Measurements from ENCODE around the gene ZCCHC14. TPM values are rescaled to one million over a fixed set of nuclear protein-coding genes. Genes with fewer than 3 reads are reported as not detected.
"Not testable (repeated sequence)": the region's sequence is repeated elsewhere in the genome, so short reads cannot be mapped to it uniquely, and the experiment has no call there.

Gene ZCCHC14
- total RNA-seq, 1 experiment from 2014 or later: 30.3 TPM

- ChIA-PET POLR2A (ENCODE audit: low non-redundant PET) (no interaction called here), CTCF (no interaction called here)
- BruUV-seq (replicated peaks): no TSS peak
- no peak overlapping the region for H3K4me3 ChIP-seq (ENCODE audit: low read depth, low read length, poor library complexity, severe bottlenecking)
- H3K4me1 ChIP-seq (ENCODE audit: insufficient read depth, low read length, poor library complexity, severe bottlenecking): no peaks in the 10 kb centered on the region
- no peak overlapping the region for H3K27ac ChIP-seq (ENCODE audit: low read depth, low read length, poor library complexity, severe bottlenecking)
- no peaks in the 10 kb centered on the region for H3K36me3 ChIP-seq (ENCODE audit: insufficient read depth, low read length, poor library complexity, severe bottlenecking)
- intact Hi-C loops (cut with micrococcal nuclease; ENCODE audit: unreplicated experiment): no loop called here
- TF ChIP-seq EZH2 (IDR thresholded peaks at IDR 0.05; ENCODE audit: borderline replicate concordance, low read depth, low read length, poor library complexity, severe bottlenecking) (no peak), CTCF (conservative IDR thresholded peaks at IDR 0.05; ENCODE audit: low read depth, low read length) (no peak)
- no peak for DNase-seq (ENCODE audit: low spot score)
- H3K27me3 ChIP-seq (replicated peaks; ENCODE audit: insufficient read depth, low read depth, low read length, poor library complexity): no peaks in the 10 kb centered on the region
- H3K9me3 ChIP-seq (ENCODE audit: low read depth, low read length, poor library complexity, severe bottlenecking): no peaks in the 10 kb centered on the region
Measured at GRCh38 chr16:87507351-87508069, 14.7 kb upstream of the ZCCHC14 start.

DNA sequence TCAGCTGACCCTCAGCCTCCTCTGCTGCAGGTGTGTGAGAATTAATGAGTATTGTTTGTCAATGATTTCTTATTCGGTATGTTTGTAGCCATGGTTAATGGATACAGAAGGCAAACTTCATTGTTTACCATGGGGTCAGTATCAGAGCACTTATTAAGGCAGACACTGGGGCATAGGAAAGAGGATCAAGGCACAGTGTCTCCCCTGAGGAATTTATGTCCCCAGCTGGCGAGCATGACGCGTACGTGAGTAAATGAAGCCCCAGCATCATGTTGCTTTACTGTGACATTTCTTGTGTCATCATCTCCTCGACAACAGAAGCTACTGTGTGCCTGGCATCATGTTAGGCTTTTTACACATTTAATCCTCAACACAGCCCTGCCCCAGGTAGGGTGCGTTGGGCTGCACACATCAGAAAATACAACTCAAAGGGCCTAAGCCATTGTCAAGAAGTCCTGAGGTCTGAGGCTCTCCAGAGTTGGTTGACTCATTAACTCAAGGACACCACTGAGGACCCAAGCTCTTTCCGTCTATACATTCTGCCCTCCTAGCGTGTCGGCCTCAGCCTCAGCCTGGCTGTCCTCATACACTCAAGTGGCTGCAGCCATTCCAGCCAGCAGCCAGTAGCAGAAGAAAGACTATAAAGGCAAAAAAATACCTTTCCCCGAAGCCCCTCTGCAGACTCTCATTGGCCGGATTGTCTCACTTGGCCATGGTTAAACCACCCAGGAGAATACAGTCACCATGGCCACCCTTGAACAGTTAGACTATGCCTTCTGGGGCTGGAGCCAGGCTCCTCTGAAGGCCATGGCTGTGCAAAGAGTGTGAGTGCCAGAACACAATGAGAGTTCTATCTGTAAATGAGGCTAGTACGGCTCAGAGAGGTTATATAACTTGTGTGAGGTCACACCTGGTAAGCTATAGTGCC, 13.9 kb upstream of the ZCCHC14 start:
- ChIA-PET POLR2A (ENCODE audit: low non-redundant PET) (no interaction called here), CTCF (no interaction called here)
- intact Hi-C loops (cut with micrococcal nuclease; ENCODE audit: unreplicated experiment): no loop called here
- H3K4me3 ChIP-seq (ENCODE audit: low read depth, low read length, poor library complexity, severe bottlenecking): no peak overlapping the region
- DNase-seq (ENCODE audit: low spot score): no peak
- H3K27ac ChIP-seq (ENCODE audit: low read depth, low read length, poor library complexity, severe bottlenecking): no peak overlapping the region
- no peaks in the 10 kb centered on the region for H3K27me3 ChIP-seq (replicated peaks; ENCODE audit: insufficient read depth, low read depth, low read length, poor library complexity)
- H3K9me3 ChIP-seq (ENCODE audit: low read depth, low read length, poor library complexity, severe bottlenecking): no peaks in the 10 kb centered on the region
- no peaks in the 10 kb centered on the region for H3K4me1 ChIP-seq (ENCODE audit: insufficient read depth, low read length, poor library complexity, severe bottlenecking)
- no TSS peak for BruUV-seq (replicated peaks)
- TF ChIP-seq EZH2 (IDR thresholded peaks at IDR 0.05; ENCODE audit: borderline replicate concordance, low read depth, low read length, poor library complexity, severe bottlenecking): no peak
- no peak for TF ChIP-seq CTCF (conservative IDR thresholded peaks at IDR 0.05; ENCODE audit: low read depth, low read length)
- H3K36me3 ChIP-seq (ENCODE audit: insufficient read depth, low read length, poor library complexity, severe bottlenecking): no peaks in the 10 kb centered on the region

GRCh38 chr16:87505834-87506233, 13.0 kb upstream of the ZCCHC14 start:
- no peaks in the 10 kb centered on the region for H3K4me1 ChIP-seq (ENCODE audit: insufficient read depth, low read length, poor library complexity, severe bottlenecking)
- intact Hi-C loops (cut with micrococcal nuclease; ENCODE audit: unreplicated experiment): no loop called here
- H3K36me3 ChIP-seq (ENCODE audit: insufficient read depth, low read length, poor library complexity, severe bottlenecking): no peaks in the 10 kb centered on the region
- H3K9me3 ChIP-seq (ENCODE audit: low read depth, low read length, poor library complexity, severe bottlenecking): no peaks in the 10 kb centered on the region
- no peak for TF ChIP-seq EZH2 (IDR thresholded peaks at IDR 0.05; ENCODE audit: borderline replicate concordance, low read depth, low read length, poor library complexity, severe bottlenecking)
- TF ChIP-seq CTCF (conservative IDR thresholded peaks at IDR 0.05; ENCODE audit: low read depth, low read length): no peak
- H3K27ac ChIP-seq (ENCODE audit: low read depth, low read length, poor library complexity, severe bottlenecking): no peak overlapping the region
- H3K4me3 ChIP-seq (ENCODE audit: low read depth, low read length, poor library complexity, severe bottlenecking): no peak overlapping the region
- no TSS peak for BruUV-seq (replicated peaks)
- no peak for DNase-seq (ENCODE audit: low spot score)
- CTCF ChIA-PET: no interaction called here
- POLR2A ChIA-PET (ENCODE audit: low non-redundant PET): no interaction called here
- H3K27me3 ChIP-seq (replicated peaks; ENCODE audit: insufficient read depth, low read depth, low read length, poor library complexity): no peaks in the 10 kb centered on the region

DNA sequence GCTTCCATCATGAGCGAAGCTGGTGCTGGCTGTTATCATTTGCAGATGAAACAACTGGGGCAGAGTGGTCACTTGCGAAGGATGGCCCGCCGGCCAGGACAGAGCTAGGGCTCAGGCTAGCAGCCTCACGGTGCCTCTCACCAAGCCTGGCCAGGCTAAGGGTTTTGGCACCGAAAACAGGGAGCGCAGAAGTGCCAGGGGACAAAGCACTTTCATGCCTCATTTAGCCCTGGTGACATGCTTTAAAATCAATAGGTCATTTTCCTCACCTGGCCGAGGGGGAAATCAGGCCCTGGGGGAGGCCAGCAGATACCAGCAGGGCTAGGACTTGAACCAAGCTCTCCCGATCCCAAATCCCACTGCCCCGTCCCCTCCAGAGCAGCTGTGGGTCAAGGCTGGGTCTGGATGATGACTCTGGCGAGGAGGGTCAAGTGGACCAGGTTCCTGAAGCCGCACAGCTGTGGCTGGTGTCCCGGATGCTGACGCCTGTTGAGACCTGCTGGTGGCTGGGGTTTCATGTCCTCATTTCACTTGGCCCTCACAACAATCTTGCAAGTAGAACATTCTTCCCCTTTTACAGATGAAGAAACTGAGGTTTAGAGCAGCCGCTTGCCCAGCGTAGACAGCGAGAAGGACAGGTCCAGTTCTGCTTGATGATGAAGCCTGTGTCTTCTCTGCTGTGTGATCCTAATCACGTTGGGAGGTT, 10.6 kb upstream of the ZCCHC14 start:
- H3K9me3 ChIP-seq (ENCODE audit: low read depth, low read length, poor library complexity, severe bottlenecking); CTCF ChIA-PET; DNase-seq (ENCODE audit: low spot score); intact Hi-C loops (cut with micrococcal nuclease; ENCODE audit: unreplicated experiment); H3K27ac ChIP-seq (ENCODE audit: low read depth, low read length, poor library complexity, severe bottlenecking); H3K4me1 ChIP-seq (ENCODE audit: insufficient read depth, low read length, poor library complexity, severe bottlenecking); H3K27me3 ChIP-seq (replicated peaks; ENCODE audit: insufficient read depth, low read depth, low read length, poor library complexity); H3K36me3 ChIP-seq (ENCODE audit: insufficient read depth, low read length, poor library complexity, severe bottlenecking); BruUV-seq (replicated peaks); H3K4me3 ChIP-seq (ENCODE audit: low read depth, low read length, poor library complexity, severe bottlenecking); POLR2A ChIA-PET (ENCODE audit: low non-redundant PET): not testable (repeated sequence)
